ENCODE measurements around the gene CEMIP. TPM values are rescaled to one million over a fixed set of nuclear protein-coding genes. Genes with fewer than 3 reads are reported as not detected.
"Not testable (repeated sequence)": the region's sequence is repeated elsewhere in the genome, so short reads cannot be mapped to it uniquely, and the experiment has no call there.

CEMIP gene
- total RNA-seq, 4 donors from 2014 or later: 0.17 to 0.34 (median 0.26) TPM; not detected in 1

DNA sequence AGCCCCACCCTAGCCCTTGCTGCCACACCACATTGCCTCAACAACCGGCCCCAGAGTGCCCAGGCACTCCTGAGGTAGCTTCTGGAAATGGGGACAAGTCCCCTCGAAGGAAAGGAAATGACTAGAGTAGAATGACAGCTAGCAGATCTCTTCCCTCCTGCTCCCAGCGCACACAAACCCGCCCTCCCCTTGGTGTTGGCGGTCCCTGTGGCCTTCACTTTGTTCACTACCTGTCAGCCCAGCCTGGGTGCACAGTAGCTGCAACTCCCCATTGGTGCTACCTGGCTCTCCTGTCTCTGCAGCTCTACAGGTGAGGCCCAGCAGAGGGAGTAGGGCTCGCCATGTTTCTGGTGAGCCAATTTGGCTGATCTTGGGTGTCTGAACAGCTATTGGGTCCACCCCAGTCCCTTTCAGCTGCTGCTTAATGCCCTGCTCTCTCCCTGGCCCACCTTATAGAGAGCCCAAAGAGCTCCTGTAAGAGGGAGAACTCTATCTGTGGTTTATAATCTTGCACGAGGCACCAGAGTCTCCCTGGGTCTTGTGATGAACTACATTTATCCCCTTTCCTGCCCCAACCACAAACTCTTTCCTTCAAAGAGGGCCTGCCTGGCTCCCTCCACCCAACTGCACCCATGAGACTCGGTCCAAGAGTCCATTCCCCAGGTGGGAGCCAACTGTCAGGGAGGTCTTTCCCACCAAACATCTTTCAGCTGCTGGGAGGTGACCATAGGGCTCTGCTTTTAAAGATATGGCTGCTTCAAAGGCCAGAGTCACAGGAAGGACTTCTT is 171.3 kb downstream of the CEMIP start:
- 93% methylated on average over 8 of the region's 8 CpGs for WGBS
- Histone ChIP-seq H3K27me3 (no peaks in the 10 kb centered on the region), H3K4me3 (no peak overlapping the region), H3K27ac (replicated peaks in 1 of 4) (no peak overlapping the region), H3K4me1 (no peaks in the 10 kb centered on the region), H3K36me3 (peaks cover 25 to 78% (median 66%) of the 10 kb centered on the region in 4 donors), H3K9me3 (no peaks in the 10 kb centered on the region)
- no peak for DNase-seq (ENCODE audit: extremely low spot score)
- TF ChIP-seq EP300 (IDR thresholded peaks at IDR 0.05) (no peak), POLR2A (IDR thresholded peaks at IDR 0.05; ENCODE audit: low read depth) (no peak), CTCF (IDR thresholded peaks at IDR 0.05) (no peak), POLR2AphosphoS5 (IDR thresholded peaks at IDR 0.05) (no peak)
- intact Hi-C loops (cut with DNase I): no loop called here

DNA sequence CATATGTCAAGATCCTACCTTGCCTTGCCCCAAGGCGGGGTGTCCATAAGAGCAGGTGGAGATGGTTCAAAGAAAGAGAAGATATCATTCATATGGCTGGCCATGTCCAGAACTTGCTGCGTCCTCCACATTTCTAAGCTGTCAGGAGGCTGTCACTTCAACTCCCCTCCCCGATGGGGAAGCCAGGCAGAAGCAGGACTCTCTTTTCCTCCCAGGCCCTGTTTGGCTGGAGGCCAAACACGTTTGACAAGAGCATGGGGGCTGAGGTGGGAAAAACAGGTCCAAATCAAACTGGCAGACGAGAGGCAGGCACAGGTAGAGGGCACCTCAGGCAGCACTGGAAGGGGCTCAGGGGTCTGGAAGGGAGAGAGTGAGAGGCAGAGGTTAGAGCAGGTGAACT is 172.8 kb downstream of the CEMIP start:
- Histone ChIP-seq H3K36me3 (peaks cover 25 to 64% (median 54%) of the 10 kb centered on the region in 4 donors), H3K9me3 (no peaks in the 10 kb centered on the region), H3K4me1 (no peaks in the 10 kb centered on the region), H3K4me3 (no peak overlapping the region), H3K27ac (replicated peaks in 1 of 4) (no peak overlapping the region), H3K27me3 (no peaks in the 10 kb centered on the region)
- intact Hi-C loops (cut with DNase I): no loop called here
- WGBS: 76% methylated on average over 5 of the region's 5 CpGs
- no peak for DNase-seq (ENCODE audit: extremely low spot score)
- no peak for TF ChIP-seq CTCF (IDR thresholded peaks at IDR 0.05)

GRCh38 chr15:80953001-80953952 is 174.1 kb downstream of the CEMIP start:
- no peak overlapping the region for H3K4me3 ChIP-seq
- intact Hi-C loops (cut with DNase I): no loop called here
- H3K36me3 ChIP-seq: peaks cover 17 to 51% (median 42%) of the 10 kb centered on the region in 4 donors
- DNase-seq (ENCODE audit: extremely low spot score): no peak
- TF ChIP-seq EP300 (IDR thresholded peaks at IDR 0.05): no peak
- TF ChIP-seq POLR2A (IDR thresholded peaks at IDR 0.05; ENCODE audit: low read depth): no peak
- TF ChIP-seq CTCF (IDR thresholded peaks at IDR 0.05): no peak
- no peak for TF ChIP-seq POLR2AphosphoS5 (IDR thresholded peaks at IDR 0.05)
- WGBS: 93% methylated on average over 12 of the region's 12 CpGs
- no peak overlapping the region for H3K27ac ChIP-seq (replicated peaks in 1 of 4)
- H3K27me3 ChIP-seq: no peaks in the 10 kb centered on the region
- no peaks in the 10 kb centered on the region for H3K4me1 ChIP-seq
- no peaks in the 10 kb centered on the region for H3K9me3 ChIP-seq

DNA sequence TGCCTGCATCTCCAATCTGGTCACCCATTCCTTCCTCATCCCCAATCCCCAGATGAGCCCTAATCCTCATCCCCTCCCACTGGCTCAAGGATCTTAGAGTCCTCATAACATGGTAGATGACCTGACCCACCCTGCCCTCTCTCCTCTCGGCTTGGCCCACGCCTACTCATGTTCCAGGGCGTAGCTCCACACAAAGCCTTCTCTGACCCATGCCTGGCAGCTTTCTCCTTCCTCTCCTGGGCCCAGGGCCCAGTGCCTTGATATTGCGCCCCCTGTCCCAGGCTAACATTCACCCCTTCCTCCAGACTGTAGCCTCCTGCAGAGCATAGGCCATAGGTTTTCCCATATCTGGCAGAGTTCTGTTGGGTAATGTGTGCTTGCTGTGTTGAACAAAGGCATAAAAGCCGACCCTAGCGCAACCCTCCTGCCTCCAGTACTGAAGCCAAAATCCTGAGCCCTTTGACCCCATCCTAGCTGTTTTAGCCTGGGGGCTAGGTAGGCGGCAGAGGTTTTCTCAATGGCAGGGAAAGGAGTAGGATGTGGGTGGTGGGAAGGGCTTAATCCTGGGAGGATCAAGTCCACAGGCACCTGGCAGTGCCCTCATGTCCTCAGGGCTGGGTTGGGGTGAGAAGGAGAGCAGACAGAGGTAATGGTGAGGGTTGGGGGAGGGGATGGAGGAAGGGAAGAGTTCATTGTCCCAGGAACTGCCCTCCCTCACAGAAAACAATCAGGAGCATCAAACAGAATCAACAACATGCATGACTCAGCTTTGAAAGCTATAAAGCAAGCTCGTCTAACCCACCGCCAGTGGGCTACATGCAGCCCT is 175.0 kb downstream of the CEMIP start:
- DNase-seq (ENCODE audit: extremely low spot score): no peak
- WGBS: 95% methylated on average over 9 of the region's 9 CpGs

GRCh38 chr15:80955571-80956452 is 176.6 kb downstream of the CEMIP start:
- intact Hi-C loops (cut with DNase I): not testable (repeated sequence)
- H3K36me3 ChIP-seq: peaks cover 9 to 42% (median 34%) of the 10 kb centered on the region in 4 donors
- 89% methylated on average over 16 of the region's 19 CpGs for WGBS

More for the DNA sequence above, 175.0 kb downstream of the CEMIP start:
- intact Hi-C loops (cut with DNase I): no loop called here
- H3K4me1 ChIP-seq: no peaks in the 10 kb centered on the region
- TF ChIP-seq CTCF (IDR thresholded peaks at IDR 0.05) (no peak), POLR2AphosphoS5 (IDR thresholded peaks at IDR 0.05) (no peak), EP300 (IDR thresholded peaks at IDR 0.05) (no peak), POLR2A (IDR thresholded peaks at IDR 0.05; ENCODE audit: low read depth) (no peak)
- no peak overlapping the region for H3K27ac ChIP-seq (replicated peaks in 1 of 4)
- H3K4me3 ChIP-seq: no peak overlapping the region
- peaks cover 17 to 51% (median 42%) of the 10 kb centered on the region in 4 donors for H3K36me3 ChIP-seq
- H3K9me3 ChIP-seq: no peaks in the 10 kb centered on the region
- no peaks in the 10 kb centered on the region for H3K27me3 ChIP-seq

More at GRCh38 chr15:80955571-80956452, 176.6 kb downstream of the CEMIP start:
- not testable (repeated sequence) for DNase-seq (ENCODE audit: extremely low spot score); H3K9me3 ChIP-seq; H3K4me1 ChIP-seq; H3K4me3 ChIP-seq; H3K27me3 ChIP-seq; H3K27ac ChIP-seq (replicated peaks in 1 of 4)
